LNCaP clone FGC (cell line): Measurements from ENCODE around the gene ADARB2.

Source experiments
- DNase-seq: peaks from one replicate; pipeline ENCODE4 v3.0.0-alpha.2; 2011; ENCODE audit warnings: low read depth
- H3K4me3 ChIP-seq: 2 replicates; pipeline ENCODE4 v1.5.1; 2011; ENCODE audit warnings: mild to moderate bottlenecking, low read depth, low read length, control low read depth
- CTCF ChIP-seq: IDR thresholded peaks from 2 replicates; pipeline ENCODE4 v1.5.1; 2012; ENCODE audit warnings: mild to moderate bottlenecking; ENCODE audit not compliant: control insufficient read depth, insufficient read depth; ENCODE audit errors: extremely low read depth

ADARB2 gene

GRCh38 chr10:1247598-1248261 lies 489.6 kb downstream of the ADARB2 start:
- no peak for DNase-seq
- no peak for TF ChIP-seq CTCF
- H3K4me3 ChIP-seq = no peak overlapping the region

GRCh38 chr10:1244493-1244892 lies 492.8 kb downstream of the ADARB2 start:
- TF ChIP-seq CTCF = no peak
- DNase-seq = no peak
- no peak overlapping the region for H3K4me3 ChIP-seq

GRCh38 chr10:1243486-1244234 lies 493.7 kb downstream of the ADARB2 start:
- TF ChIP-seq CTCF = no peak
- H3K4me3 ChIP-seq = no peak overlapping the region
- no peak for DNase-seq

GRCh38 chr10:1242975-1243374 lies 494.4 kb downstream of the ADARB2 start:
- no peak for TF ChIP-seq CTCF
- no peak overlapping the region for H3K4me3 ChIP-seq
- no peak for DNase-seq

GRCh38 chr10:1241973-1242935 lies 495.1 kb downstream of the ADARB2 start:
- H3K4me3 ChIP-seq = no peak overlapping the region
- TF ChIP-seq CTCF = no peak
- no peak for DNase-seq

- no peak for DNase-seq
- no peak for TF ChIP-seq CTCF
- no peak overlapping the region for H3K4me3 ChIP-seq
These were observed 495.9 kb downstream of the ADARB2 start for GRCh38 chr10:1241322-1241890.
